ENCODE measurements around the gene RNF167. TPM values are rescaled to one million over a fixed set of nuclear protein-coding genes. Genes with fewer than 3 reads are reported as not detected.

The RNF167 gene
- total and polyA plus RNA-seq, 2 of the 13 experiments (the other 11 are each of a cell fraction or from before 2014, with no cell fraction given): 44.1 to 45.4 TPM

DNA sequence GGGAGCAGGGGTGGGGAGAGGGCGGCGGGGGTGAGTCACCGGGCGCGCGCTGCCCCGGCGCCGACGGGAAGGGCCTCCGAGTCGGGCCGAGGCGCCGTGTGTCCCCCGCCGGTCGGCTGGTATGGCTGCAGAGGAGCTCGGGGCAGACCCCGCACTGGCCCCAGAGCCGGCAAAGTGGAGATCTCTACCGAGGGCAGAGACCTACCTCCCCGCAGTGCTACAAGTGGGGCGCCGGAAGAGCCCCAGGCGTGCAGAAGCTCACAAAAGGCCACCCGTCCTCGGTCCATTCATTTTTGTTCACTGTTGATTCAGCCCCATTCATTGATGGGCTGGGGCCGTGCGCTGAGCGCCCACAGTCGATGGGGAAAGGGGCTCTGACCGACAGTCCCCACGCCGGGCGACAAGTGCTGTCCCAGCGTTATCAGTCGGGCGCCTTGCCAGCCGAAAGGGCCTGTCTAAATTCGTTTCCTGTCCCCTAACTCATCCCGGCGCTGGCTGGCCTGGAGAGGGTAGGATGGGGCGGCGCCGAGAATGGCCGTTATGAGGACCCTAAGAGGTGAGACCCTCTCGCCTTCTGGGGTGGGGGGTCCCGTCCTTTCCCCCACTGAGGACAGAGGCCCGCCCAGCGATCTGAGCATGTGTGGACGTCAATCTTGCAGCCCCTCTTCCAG is 10.1 kb downstream of the RNF167 start (continued):
- TF ChIP-seq, protein P1, sequence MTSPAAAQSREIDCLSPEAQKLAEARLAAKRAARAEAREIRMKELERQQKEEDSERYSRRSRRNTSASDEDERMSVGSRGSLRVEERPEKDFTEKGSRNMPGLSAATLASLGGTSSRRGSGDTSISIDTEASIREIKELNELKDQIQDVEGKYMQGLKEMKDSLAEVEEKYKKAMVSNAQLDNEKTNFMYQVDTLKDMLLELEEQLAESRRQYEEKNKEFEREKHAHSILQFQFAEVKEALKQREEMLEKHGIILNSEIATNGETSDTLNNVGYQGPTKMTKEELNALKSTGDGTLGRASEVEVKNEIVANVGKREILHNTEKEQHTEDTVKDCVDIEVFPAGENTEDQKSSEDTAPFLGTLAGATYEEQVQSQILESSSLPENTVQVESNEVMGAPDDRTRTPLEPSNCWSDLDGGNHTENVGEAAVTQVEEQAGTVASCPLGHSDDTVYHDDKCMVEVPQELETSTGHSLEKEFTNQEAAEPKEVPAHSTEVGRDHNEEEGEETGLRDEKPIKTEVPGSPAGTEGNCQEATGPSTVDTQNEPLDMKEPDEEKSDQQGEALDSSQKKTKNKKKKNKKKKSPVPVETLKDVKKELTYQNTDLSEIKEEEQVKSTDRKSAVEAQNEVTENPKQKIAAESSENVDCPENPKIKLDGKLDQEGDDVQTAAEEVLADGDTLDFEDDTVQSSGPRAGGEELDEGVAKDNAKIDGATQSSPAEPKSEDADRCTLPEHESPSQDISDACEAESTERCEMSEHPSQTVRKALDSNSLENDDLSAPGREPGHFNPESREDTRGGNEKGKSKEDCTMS (CRISPR knock-in tag; conservative IDR thresholded peaks at IDR 0.05): no peak
- no peak for TF ChIP-seq ZBTB20 (CRISPR knock-in tag; IDR thresholded peaks at IDR 0.05; ENCODE audit: borderline replicate concordance, low read depth)
- TF ChIP-seq TOPORS (CRISPR knock-in tag; IDR thresholded peaks at IDR 0.05): no peak
- no peak for TF ChIP-seq ZNF17 (CRISPR knock-in tag; IDR thresholded peaks at IDR 0.05)
- TF ChIP-seq MIER3 (CRISPR knock-in tag; IDR thresholded peaks at IDR 0.05; ENCODE audit: borderline replicate concordance): no peak
- TF ChIP-seq, protein P2, sequence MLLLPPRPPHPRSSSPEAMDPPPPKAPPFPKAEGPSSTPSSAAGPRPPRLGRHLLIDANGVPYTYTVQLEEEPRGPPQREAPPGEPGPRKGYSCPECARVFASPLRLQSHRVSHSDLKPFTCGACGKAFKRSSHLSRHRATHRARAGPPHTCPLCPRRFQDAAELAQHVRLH (CRISPR knock-in tag; IDR thresholded peaks at IDR 0.05; ENCODE audit: borderline replicate concordance, low read depth): no peak; the same call in 1 of the 2 replicates
- TF ChIP-seq DMAP1 (CRISPR knock-in tag; IDR thresholded peaks at IDR 0.05): no peak; the same call in 1 of the 2 replicates
- TF ChIP-seq POLR2G (IDR thresholded peaks at IDR 0.05; ENCODE audit: low read depth, low read length): peak; percentile 34
- no peak for TF ChIP-seq ZNF329 (CRISPR knock-in tag; IDR thresholded peaks at IDR 0.05; ENCODE audit: low read depth)
- no peak for TF ChIP-seq CC2D1A (CRISPR knock-in tag; IDR thresholded peaks at IDR 0.05)
- TF ChIP-seq TBX3 (IDR thresholded peaks at IDR 0.05; ENCODE audit: borderline replicate concordance): no peak
- TF ChIP-seq, protein P3, sequence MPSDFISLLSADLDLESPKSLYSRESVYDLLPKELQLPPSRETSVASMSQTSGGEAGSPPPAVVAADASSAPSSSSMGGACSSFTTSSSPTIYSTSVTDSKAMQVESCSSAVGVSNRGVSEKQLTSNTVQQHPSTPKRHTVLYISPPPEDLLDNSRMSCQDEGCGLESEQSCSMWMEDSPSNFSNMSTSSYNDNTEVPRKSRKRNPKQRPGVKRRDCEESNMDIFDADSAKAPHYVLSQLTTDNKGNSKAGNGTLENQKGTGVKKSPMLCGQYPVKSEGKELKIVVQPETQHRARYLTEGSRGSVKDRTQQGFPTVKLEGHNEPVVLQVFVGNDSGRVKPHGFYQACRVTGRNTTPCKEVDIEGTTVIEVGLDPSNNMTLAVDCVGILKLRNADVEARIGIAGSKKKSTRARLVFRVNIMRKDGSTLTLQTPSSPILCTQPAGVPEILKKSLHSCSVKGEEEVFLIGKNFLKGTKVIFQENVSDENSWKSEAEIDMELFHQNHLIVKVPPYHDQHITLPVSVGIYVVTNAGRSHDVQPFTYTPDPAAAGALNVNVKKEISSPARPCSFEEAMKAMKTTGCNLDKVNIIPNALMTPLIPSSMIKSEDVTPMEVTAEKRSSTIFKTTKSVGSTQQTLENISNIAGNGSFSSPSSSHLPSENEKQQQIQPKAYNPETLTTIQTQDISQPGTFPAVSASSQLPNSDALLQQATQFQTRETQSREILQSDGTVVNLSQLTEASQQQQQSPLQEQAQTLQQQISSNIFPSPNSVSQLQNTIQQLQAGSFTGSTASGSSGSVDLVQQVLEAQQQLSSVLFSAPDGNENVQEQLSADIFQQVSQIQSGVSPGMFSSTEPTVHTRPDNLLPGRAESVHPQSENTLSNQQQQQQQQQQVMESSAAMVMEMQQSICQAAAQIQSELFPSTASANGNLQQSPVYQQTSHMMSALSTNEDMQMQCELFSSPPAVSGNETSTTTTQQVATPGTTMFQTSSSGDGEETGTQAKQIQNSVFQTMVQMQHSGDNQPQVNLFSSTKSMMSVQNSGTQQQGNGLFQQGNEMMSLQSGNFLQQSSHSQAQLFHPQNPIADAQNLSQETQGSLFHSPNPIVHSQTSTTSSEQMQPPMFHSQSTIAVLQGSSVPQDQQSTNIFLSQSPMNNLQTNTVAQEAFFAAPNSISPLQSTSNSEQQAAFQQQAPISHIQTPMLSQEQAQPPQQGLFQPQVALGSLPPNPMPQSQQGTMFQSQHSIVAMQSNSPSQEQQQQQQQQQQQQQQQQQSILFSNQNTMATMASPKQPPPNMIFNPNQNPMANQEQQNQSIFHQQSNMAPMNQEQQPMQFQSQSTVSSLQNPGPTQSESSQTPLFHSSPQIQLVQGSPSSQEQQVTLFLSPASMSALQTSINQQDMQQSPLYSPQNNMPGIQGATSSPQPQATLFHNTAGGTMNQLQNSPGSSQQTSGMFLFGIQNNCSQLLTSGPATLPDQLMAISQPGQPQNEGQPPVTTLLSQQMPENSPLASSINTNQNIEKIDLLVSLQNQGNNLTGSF (CRISPR knock-in tag; IDR thresholded peaks at IDR 0.05): peak; percentile 59; the same call in 1 of the 2 replicates
- TF ChIP-seq ZFY (CRISPR knock-in tag; IDR thresholded peaks at IDR 0.05): peak; percentile 51
- TF ChIP-seq MXD4 (CRISPR knock-in tag; IDR thresholded peaks at IDR 0.05): no peak
- TF ChIP-seq ZNF101 (CRISPR knock-in tag; IDR thresholded peaks at IDR 0.05; ENCODE audit: borderline replicate concordance, low read depth): no peak
- peak; percentile 0; the same call in 1 of the 2 replicates for TF ChIP-seq TBX2 (CRISPR knock-in tag; IDR thresholded peaks at IDR 0.05; ENCODE audit: borderline replicate concordance)
- TF ChIP-seq ZNF460 (CRISPR knock-in tag; IDR thresholded peaks at IDR 0.05; ENCODE audit: borderline replicate concordance): no peak; the same call in 1 of the 2 replicates
- TF ChIP-seq THAP11 (CRISPR knock-in tag; IDR thresholded peaks at IDR 0.05): no peak; the same call in 1 of the 2 replicates
- no peak for TF ChIP-seq NFE2L2 (IDR thresholded peaks at IDR 0.05; ENCODE audit: low read length)
- TF ChIP-seq, protein P4, sequence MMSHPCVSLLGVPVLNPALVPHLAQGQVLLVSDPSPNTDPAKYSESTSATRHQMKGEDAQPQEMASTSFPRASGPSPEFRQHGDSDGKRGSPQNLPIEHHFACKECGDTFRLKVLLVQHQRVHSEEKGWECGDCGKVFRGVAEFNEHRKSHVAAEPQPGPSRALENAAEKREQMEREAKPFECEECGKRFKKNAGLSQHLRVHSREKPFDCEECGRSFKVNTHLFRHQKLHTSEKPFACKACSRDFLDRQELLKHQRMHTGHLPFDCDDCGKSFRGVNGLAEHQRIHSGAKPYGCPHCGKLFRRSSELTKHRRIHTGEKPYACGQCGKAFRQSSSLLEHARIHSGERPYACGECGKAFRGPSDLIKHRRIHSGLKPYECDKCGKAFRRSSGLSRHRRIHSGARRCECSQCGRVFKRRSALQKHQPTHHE (CRISPR knock-in tag; IDR thresholded peaks at IDR 0.05; ENCODE audit: borderline replicate concordance): no peak
- TF ChIP-seq ZNF484 (CRISPR knock-in tag; IDR thresholded peaks at IDR 0.05; ENCODE audit: borderline replicate concordance, low read depth): no peak

Data from HepG2 (cell line).